ENCODE results near the gene IL22RA1.

The IL22RA1 gene

GRCh38 chr1:24141311-24141997, 1.5 kb downstream of the IL22RA1 start:
- H3K27ac ChIP-seq: no peak overlapping the region
- TF ChIP-seq ZFX (IDR thresholded peaks at IDR 0.05): no peak
- no peak for TF ChIP-seq CTCF (conservative IDR thresholded peaks at IDR 0.05)

GRCh38 chr1:24140741-24141181, 2.2 kb downstream of the IL22RA1 start:
- TF ChIP-seq CTCF (conservative IDR thresholded peaks at IDR 0.05) (no peak), ZFX (IDR thresholded peaks at IDR 0.05) (no peak)
- no peak overlapping the region for H3K27ac ChIP-seq

GRCh38 chr1:24139841-24140425, 3.0 kb downstream of the IL22RA1 start:
- TF ChIP-seq ZFX (IDR thresholded peaks at IDR 0.05): no peak
- no peak for TF ChIP-seq CTCF (conservative IDR thresholded peaks at IDR 0.05)
- H3K27ac ChIP-seq: no peak overlapping the region

GRCh38 chr1:24139222-24139489, 3.8 kb downstream of the IL22RA1 start:
- no peak overlapping the region for H3K27ac ChIP-seq
- TF ChIP-seq CTCF (conservative IDR thresholded peaks at IDR 0.05) (no peak), ZFX (IDR thresholded peaks at IDR 0.05) (no peak)

- TF ChIP-seq CTCF (conservative IDR thresholded peaks at IDR 0.05) (no peak), ZFX (IDR thresholded peaks at IDR 0.05) (no peak)
- H3K27ac ChIP-seq: no peak overlapping the region
These were observed 4.3 kb downstream of the IL22RA1 start for GRCh38 chr1:24138476-24139221.

GRCh38 chr1:24136956-24137539, 5.9 kb downstream of the IL22RA1 start:
- no peak for TF ChIP-seq CTCF (conservative IDR thresholded peaks at IDR 0.05)
- TF ChIP-seq ZFX (IDR thresholded peaks at IDR 0.05): no peak
- no peak overlapping the region for H3K27ac ChIP-seq

GRCh38 chr1:24134376-24134775, 8.6 kb downstream of the IL22RA1 start:
- H3K27ac ChIP-seq: no peak overlapping the region
- TF ChIP-seq ZFX (IDR thresholded peaks at IDR 0.05) (no peak), CTCF (conservative IDR thresholded peaks at IDR 0.05) (no peak)

Measured in C4-2B (cell line).